Calu3 (cell line): Measurements from ENCODE around the gene ALOX12B. TPM values are rescaled to one million over a fixed set of nuclear protein-coding genes. Genes with fewer than 3 reads are reported as not detected.

Source experiments
- BruUV-seq: library from RNA; stranded (reverse); fragments of 400-500 nt; replicated peaks from 2 replicates; lab custom pipeline; 2021; lab: Mats Ljungman, UMichigan
- CTCF ChIA-PET: fragments of 300-600 bp; sonication (Branson Sonifier 250); formaldehyde crosslinking; loops from one replicate; lab custom pipeline; 2022; ENCODE audit warnings: antibody characterized with exemption; lab: Charles Lee
- DNase-seq: peaks from one replicate; pipeline ENCODE4 v3.0.0; 2022
- H3K27ac Mint-ChIP-seq: one replicate; pipeline ENCODE4 v1.8.0; 2022; ENCODE audit warnings: mixed read lengths; ENCODE audit not compliant: unreplicated experiment
- H3K27me3 Mint-ChIP-seq: one replicate; pipeline ENCODE4 v1.8.0; 2022; ENCODE audit warnings: mixed read lengths; ENCODE audit not compliant: unreplicated experiment
- H3K36me3 Mint-ChIP-seq: one replicate; pipeline ENCODE4 v1.8.0; 2022; ENCODE audit warnings: mild to moderate bottlenecking, moderate library complexity, mixed read lengths; ENCODE audit not compliant: insufficient read depth, unreplicated experiment
- H3K4me1 Mint-ChIP-seq: one replicate; pipeline ENCODE4 v1.8.0; 2022; ENCODE audit warnings: mild to moderate bottlenecking, low read depth, mixed read lengths; ENCODE audit not compliant: unreplicated experiment
- H3K4me3 Mint-ChIP-seq: one replicate; pipeline ENCODE4 v1.8.0; 2022; ENCODE audit warnings: mild to moderate bottlenecking, low read depth, moderate library complexity, mixed read lengths; ENCODE audit not compliant: unreplicated experiment
- H3K9me3 Mint-ChIP-seq: one replicate; pipeline ENCODE4 v1.8.0; 2022; ENCODE audit warnings: low read depth, mixed read lengths; ENCODE audit not compliant: unreplicated experiment
- CTCF ChIP-seq: fragments of 200-600 bp; IDR thresholded peaks from one replicate; pipeline ENCODE4 v1.8.0; 2022; ENCODE audit warnings: antibody characterized with exemption; ENCODE audit not compliant: unreplicated experiment
- intact Hi-C: fragments of 100-400 bp; cut with micrococcal nuclease; formaldehyde crosslinking; loops from one replicate; pipeline ENCODE4 v1.10.0; 2022; ENCODE audit not compliant: unreplicated experiment
- total RNA-seq: library from RNA; stranded (reverse); gene quantifications from 2 replicates; pipeline ENCODE4 v1.2.3, GENCODE V29; 2022

The ALOX12B gene
- total RNA-seq, 1 experiment from 2014 or later, result not detected

- peak overlapping the region; percentile 91 for H3K4me3 Mint-ChIP-seq
- no peak overlapping the region for H3K27ac Mint-ChIP-seq
- CTCF ChIA-PET, result interaction anchor here (0.8 kb wide), 1 partner anchor 70 kb away, joined by 3 read pairs; no protein-coding TSS in a partner anchor
- no TSS peak for BruUV-seq
- no peak for DNase-seq
- peaks cover 67% of the 10 kb centered on the region for H3K4me1 Mint-ChIP-seq
- H3K9me3 Mint-ChIP-seq, result no peaks in the 10 kb centered on the region
- H3K27me3 Mint-ChIP-seq, result peaks cover 64% of the 10 kb centered on the region
- intact Hi-C loops, result loop anchor here (5.0 kb wide), 1 partner anchor 35 kb away; no protein-coding TSS in a partner anchor
- no peak for TF ChIP-seq CTCF
- peaks cover 63% of the 10 kb centered on the region for H3K36me3 Mint-ChIP-seq
Measured at GRCh38 chr17:8122422-8122923, 35.0 kb upstream of the ALOX12B start.

- Mint-ChIP-seq H3K27ac (no peak overlapping the region), H3K36me3 (peaks cover 60% of the 10 kb centered on the region), H3K4me3 (peak overlapping the region; percentile 91), H3K9me3 (no peaks in the 10 kb centered on the region), H3K27me3 (peaks cover 58% of the 10 kb centered on the region), H3K4me1 (peaks cover 61% of the 10 kb centered on the region)
- DNase-seq, result peak; percentile 86
- CTCF ChIA-PET, result interaction anchor here (0.6 to 0.8 kb wide), 4 partner anchors 19 to 70 kb away, joined by 3 to 4 read pairs (median 3); no protein-coding TSS in a partner anchor
- BruUV-seq, result no TSS peak
- intact Hi-C loops, result loop anchor here (5.0 kb wide), 1 partner anchor 35 kb away; no protein-coding TSS in a partner anchor
- peak; percentile 59 for TF ChIP-seq CTCF
Measured at GRCh38 chr17:8121681-8122421, 34.3 kb upstream of the ALOX12B start.

- TF ChIP-seq CTCF, result no peak
- Mint-ChIP-seq H3K36me3 (peaks cover 59% of the 10 kb centered on the region), H3K27me3 (peaks cover 56% of the 10 kb centered on the region), H3K27ac (peak overlapping the region; percentile 98), H3K4me3 (peak overlapping the region; percentile 91), H3K9me3 (no peaks in the 10 kb centered on the region), H3K4me1 (peaks cover 56% of the 10 kb centered on the region)
- no peak for DNase-seq
- CTCF ChIA-PET, result no interaction called here
- intact Hi-C loops, result loop anchor here (5.0 kb wide), 1 partner anchor 36 kb away; no protein-coding TSS in a partner anchor
- no TSS peak for BruUV-seq
Measured at GRCh38 chr17:8121407-8121680, 33.8 kb upstream of the ALOX12B start.

GRCh38 chr17:8120520-8121406 is 33.2 kb upstream of the ALOX12B start:
- DNase-seq, result peak; percentile 85
- CTCF ChIA-PET, result interaction anchor here (0.8 to 2.2 kb wide), 6 partner anchors 12 to 65 kb away, joined by 3 to 8 read pairs (median 4); no protein-coding TSS in a partner anchor
- Mint-ChIP-seq H3K27me3 (peaks cover 56% of the 10 kb centered on the region), H3K4me3 (peak overlapping the region; percentile 91), H3K9me3 (no peaks in the 10 kb centered on the region), H3K36me3 (peaks cover 53% of the 10 kb centered on the region), H3K27ac (peak overlapping the region; percentile 98), H3K4me1 (peaks cover 50% of the 10 kb centered on the region)
- intact Hi-C loops, result loop anchor here (5.0 kb wide), 1 partner anchor 37 kb away; no protein-coding TSS in a partner anchor
- TF ChIP-seq CTCF, result peak; percentile 32
- BruUV-seq, result no TSS peak
